ENCODE data around the gene CHD3.
A peak's percentile ranks its signal among the peaks of the same experiment; 100 is the strongest.

CHD3 gene

GRCh38 chr17:7864995-7865650 is 23.5 kb upstream of the CHD3 start:
- no peak for DNase-seq (ENCODE audit: low spot score)

- no peak for DNase-seq (ENCODE audit: low spot score)
These were observed 20.7 kb upstream of the CHD3 start for GRCh38 chr17:7867881-7868329.

DNA sequence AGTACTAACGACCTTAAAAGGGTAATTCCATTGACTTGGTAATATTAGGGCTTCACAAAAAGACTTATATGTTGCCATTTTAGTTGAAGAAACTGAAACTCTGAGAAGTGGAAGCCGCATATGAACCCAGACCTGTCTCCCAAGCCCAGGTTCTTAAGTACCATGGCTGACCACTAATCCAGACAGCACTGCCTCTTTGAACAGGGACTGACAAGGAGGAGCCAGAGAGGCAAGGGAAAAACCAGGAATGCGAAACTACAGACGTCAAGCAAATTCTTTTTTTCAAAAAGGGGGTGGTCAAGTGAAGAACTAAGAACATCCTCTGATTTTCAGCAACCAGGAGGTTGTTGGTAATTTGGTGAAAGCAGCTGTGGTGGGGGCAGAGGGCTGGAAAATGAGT is 15.5 kb upstream of the CHD3 start:
- no peak for DNase-seq (ENCODE audit: low spot score)

GRCh38 chr17:7875804-7876370 is 12.7 kb upstream of the CHD3 start:
- no peak for DNase-seq (ENCODE audit: low spot score)

DNA sequence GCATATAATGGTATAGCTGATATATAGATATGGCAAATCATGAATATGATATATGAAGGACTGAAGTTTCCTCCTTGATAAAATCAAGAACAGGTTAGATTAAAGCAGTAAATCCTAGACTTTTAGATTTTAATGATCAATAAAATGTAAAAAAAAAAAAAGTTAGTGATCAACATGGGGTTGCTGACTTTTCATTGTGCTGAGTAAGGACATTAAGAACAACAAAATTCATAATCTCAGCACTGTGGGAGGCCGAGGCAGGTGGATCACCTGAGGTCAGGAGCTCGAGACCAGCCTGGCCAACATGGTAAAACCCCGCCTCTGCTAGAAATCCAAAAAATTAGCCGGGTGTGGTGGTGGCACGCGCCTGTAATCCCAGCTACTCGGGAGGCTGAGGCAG is 10.4 kb upstream of the CHD3 start:
- no peak for DNase-seq (ENCODE audit: low spot score)

GRCh38 chr17:7880076-7880868 is 8.3 kb upstream of the CHD3 start:
- no peak for DNase-seq (ENCODE audit: low spot score)

DNA sequence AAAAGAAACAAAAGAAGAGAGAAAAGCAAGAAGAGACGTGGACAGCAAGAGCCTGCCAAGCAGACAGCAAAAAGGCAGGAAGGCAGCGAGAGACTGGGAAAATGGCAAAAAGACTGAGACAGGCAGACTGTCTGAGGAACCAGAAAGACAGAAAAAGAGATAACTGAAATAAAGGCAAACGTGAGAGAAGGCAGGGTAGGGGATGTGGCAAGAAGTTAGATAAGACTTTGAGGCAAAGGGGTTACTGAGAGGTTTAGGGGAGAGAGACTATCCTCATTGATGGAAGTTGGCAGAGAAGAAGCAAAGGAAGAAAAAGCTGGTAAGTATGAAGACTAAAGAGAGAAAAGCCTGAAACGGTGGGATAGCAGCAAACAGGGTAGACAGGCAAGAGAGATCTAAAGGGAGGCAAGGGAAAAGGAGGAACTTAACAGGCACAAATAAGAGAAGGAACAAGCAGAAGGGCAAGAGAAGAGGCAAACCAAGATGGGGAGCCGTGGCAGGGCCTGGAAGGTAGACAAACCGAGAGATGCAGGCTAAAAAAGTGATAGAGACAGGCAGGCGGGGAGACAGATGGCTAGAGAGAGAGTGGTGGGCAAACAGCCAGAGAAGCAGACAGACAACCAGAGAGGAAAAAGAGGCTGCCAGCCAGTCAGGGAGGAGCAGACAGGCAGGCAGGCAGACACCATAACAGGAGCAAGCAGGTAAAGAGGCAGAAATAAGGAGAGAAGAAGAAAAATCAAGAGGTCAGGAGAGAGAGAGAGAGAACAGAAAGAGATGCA is 7.1 kb upstream of the CHD3 start:
- peak; percentile 72 for DNase-seq (ENCODE audit: low spot score)

DNA sequence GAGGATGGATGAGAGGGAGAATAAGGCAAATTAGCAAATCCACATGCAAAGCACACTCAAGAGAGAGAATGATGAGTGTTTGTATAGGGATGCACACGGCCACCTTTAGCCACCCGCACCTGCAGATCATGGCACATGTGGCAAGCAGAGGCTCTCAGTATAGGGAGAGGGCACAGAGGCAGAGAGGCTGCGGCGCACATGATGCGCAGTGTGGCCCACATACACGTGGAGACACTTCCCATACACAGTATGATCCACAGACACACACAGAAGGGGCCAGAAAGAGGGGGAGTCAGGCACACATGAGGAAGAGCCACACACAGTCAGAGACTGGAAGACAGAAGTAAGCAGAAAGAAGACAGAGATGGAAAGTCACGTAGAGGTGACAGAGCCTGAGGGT is 6.5 kb upstream of the CHD3 start:
- no peak for DNase-seq (ENCODE audit: low spot score)

- DNase-seq (ENCODE audit: low spot score): no peak
These were observed 6.0 kb upstream of the CHD3 start for GRCh38 chr17:7882629-7883028.

DNA sequence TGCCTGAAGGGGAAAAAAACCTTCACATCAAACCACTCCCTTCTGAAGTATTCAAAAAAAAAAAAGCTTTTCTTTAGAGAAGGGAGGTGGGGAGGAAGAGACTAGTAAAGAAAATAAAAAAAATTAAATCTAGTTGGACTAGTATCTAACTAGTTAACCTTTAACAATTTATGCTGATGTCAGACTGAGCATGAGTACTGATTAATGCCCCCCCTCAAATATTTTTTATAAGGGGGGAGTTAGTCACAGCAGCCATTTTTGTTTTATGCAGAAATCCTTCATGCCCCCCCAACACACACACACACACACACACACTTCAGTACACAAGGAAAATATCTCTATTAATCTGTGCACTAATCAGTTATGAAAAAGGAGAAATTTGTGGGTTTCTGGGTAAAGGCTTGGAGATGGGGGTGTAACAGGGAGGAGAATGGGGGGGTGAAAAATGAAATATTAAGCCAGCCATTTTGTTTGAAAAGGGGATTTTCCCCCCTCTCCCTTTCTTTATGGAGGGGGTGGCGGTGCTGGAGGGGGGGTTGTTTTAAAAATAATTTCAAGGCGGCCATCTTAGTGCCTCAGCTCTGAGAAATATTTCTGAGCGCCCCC is 4.7 kb upstream of the CHD3 start:
- DNase-seq (ENCODE audit: low spot score): no peak

DNA sequence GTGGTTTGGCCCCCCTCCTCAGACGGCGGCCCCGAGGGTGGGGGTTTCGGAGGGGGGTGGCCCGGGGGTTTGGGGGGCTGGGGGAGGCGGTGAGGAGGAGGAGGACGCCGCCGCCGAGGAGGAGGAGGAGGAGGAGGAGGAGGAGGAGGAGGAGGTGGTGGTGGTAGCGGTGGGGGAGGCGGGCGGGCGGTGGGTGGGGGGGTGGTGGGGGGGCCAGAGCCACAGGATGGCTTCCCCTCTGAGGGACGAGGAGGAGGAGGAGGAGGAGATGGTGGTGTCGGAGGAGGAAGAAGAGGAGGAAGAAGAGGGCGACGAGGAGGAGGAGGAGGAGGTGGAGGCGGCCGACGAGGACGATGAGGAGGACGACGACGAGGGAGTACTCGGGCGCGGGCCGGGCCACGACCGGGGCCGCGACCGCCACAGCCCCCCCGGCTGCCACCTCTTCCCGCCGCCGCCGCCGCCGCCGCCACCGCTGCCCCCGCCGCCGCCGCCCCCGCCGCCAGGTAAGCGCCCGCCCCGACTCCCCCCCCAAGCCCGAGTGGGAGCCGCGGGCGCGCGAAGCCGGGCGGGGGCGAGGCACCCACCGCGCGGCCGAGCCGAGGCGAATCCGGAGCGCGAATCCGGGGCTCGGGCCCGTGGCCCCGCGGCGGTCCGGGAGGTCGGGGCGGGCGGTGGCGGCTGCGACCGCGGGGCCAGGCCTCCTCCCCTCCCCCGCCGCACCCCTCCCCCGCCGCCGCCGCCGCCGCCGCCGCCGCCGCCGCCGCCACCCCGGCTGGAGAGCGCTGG is 3.8 kb upstream of the CHD3 start:
- no peak for DNase-seq (ENCODE audit: low spot score)

DNA sequence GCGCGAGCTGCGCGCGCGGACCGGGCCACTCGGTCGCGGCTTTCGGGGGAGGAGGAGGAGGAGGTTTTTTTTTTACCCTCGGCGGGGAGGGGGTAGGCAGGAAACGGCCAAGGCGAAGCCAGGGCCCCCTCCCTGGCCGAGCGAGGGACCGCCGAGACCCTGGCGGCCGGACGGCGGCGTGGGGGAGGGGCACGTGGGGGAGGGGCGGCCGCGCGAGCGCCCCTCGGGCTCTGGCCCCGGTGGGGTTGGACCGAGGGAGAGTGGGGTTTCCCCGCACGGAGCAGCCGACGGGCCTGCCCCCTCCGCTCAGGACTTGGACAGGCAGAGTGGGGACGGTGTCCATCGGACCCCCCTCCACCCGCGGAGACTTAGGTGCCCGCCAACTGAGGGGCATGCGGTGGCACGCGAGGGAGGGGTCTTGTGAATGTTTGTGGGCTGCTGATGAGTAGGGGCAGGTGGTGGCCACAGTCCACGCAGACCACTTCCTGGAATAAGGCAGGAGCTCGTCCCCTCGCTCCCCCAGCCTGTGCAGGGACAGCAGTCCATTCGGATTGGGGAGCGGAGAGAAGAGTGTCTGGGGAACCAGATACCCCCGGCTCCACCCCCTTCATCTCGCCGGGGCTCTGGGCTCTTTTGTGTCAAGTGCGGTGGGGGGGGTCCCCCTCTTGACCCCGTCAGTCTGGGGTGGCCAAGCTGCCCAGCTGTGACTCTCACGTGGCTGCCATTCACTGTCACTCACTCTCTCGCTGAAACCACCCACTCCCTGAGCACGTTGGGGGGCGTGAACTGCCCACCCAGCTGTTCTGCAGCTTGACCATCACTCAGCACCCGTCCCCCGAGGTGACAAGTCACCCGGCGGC is 3.0 kb upstream of the CHD3 start:
- DNase-seq (ENCODE audit: low spot score): peak; percentile 13

- peak; percentile 15 for DNase-seq (ENCODE audit: low spot score)
These were observed 2.2 kb upstream of the CHD3 start for GRCh38 chr17:7886227-7887037.

- no peak for DNase-seq (ENCODE audit: low spot score)
These were observed 1.5 kb upstream of the CHD3 start for GRCh38 chr17:7887038-7887481.

GRCh38 chr17:7887482-7888183 is 956 bp upstream of the CHD3 start:
- DNase-seq (ENCODE audit: low spot score): peak; percentile 96

GRCh38 chr17:7889166-7889955 is 772 bp downstream of the CHD3 start:
- DNase-seq (ENCODE audit: low spot score): peak; percentile 98

- DNase-seq (ENCODE audit: low spot score): no peak
These were observed 4.7 kb downstream of the CHD3 start for GRCh38 chr17:7893187-7893880.
